Activated CD4-positive, alpha-beta T cell treated with anti-CD3 and anti-CD28 coated beads, Interleukin-2, amount 10 ng/mL, durations not matched to agents 24 days and 14 days (primary cell): ENCODE measurements around the gene DNAJB14. TPM values are rescaled to one million over a fixed set of nuclear protein-coding genes. Genes with fewer than 3 reads are reported as not detected.
A peak's percentile ranks its signal among the peaks of the same experiment; 100 is the strongest.

Experiments used
- DNase-seq: peaks from one replicate; pipeline ENCODE4 v3.0.0; 2022
- H3K27ac Mint-ChIP-seq: one replicate; pipeline ENCODE4 v1.8.0; 2022; ENCODE audit warnings: mild to moderate bottlenecking, mixed read lengths
- H3K27me3 Mint-ChIP-seq: one replicate; pipeline ENCODE4 v1.8.0; 2022; ENCODE audit warnings: mixed read lengths
- H3K36me3 Mint-ChIP-seq: one replicate; pipeline ENCODE4 v1.8.0; 2022; ENCODE audit warnings: low read depth, mild to moderate bottlenecking, mixed read lengths
- H3K4me1 Mint-ChIP-seq: one replicate; pipeline ENCODE4 v1.8.0; 2021; ENCODE audit warnings: mixed read lengths
- H3K4me3 Mint-ChIP-seq: one replicate; pipeline ENCODE4 v1.8.0; 2022; ENCODE audit warnings: mild to moderate bottlenecking, moderate library complexity, mixed read lengths
- H3K9me3 Mint-ChIP-seq: one replicate; pipeline ENCODE4 v1.8.0; 2021; ENCODE audit warnings: mixed read lengths
- intact Hi-C: fragments of 100-400 bp; cut with micrococcal nuclease; formaldehyde crosslinking; loops from one replicate; pipeline ENCODE4 v1.15.1; 2023
- total RNA-seq: library from RNA; stranded (reverse); gene quantifications from 2 replicates; pipeline ENCODE4 v1.2.3, GENCODE V29; 2022

The DNAJB14 gene
- total RNA-seq, 1 donor from 2014 or later, result 49.2 TPM

DNA sequence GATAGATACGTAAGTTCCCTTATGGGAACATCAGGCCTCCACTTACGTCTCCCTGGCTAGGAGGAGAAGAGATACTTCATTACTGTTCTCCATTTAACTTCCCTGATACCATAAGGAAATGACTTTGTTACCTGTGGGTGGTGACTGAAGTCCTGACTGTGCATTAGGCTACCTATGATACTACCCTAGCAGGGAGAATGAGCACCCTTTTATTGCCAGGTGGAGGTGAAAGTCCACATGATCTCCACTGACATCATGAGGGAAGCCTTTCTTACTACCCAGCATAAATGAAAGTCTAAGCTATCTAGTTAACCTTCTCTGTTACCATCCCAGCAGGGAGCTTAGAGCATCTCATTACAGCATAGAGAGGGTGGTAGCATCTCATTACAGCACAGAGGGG, 27.8 kb downstream of the DNAJB14 start:
- intact Hi-C loops, result no loop called here
- Mint-ChIP-seq H3K27me3 (no peaks in the 10 kb centered on the region), H3K4me3 (no peak overlapping the region), H3K36me3 (peaks cover 60% of the 10 kb centered on the region), H3K4me1 (peaks cover 16% of the 10 kb centered on the region), H3K27ac (no peak overlapping the region), H3K9me3 (peaks cover 9% of the 10 kb centered on the region)
- DNase-seq, result no peak

- DNase-seq, result no peak
- intact Hi-C loops, result no loop called here
- H3K36me3 Mint-ChIP-seq, result peaks cover 63% of the 10 kb centered on the region
- H3K4me3 Mint-ChIP-seq, result no peak overlapping the region
- peaks cover 9% of the 10 kb centered on the region for H3K9me3 Mint-ChIP-seq
- no peaks in the 10 kb centered on the region for H3K27me3 Mint-ChIP-seq
- H3K4me1 Mint-ChIP-seq, result peaks cover 16% of the 10 kb centered on the region
- H3K27ac Mint-ChIP-seq, result no peak overlapping the region
Measured at GRCh38 chr4:99917575-99917974, 28.8 kb downstream of the DNAJB14 start.

- no peak overlapping the region for H3K4me3 Mint-ChIP-seq
Measured at GRCh38 chr4:99915449-99915848, 31.0 kb downstream of the DNAJB14 start.

GRCh38 chr4:99894998-99895397, 51.4 kb downstream of the DNAJB14 start:
- Mint-ChIP-seq H3K36me3 (peaks cover 16% of the 10 kb centered on the region), H3K9me3 (no peaks in the 10 kb centered on the region), H3K4me1 (peaks cover 30% of the 10 kb centered on the region), H3K27ac (peak overlapping the region; percentile 81), H3K27me3 (no peaks in the 10 kb centered on the region), H3K4me3 (peak overlapping the region; percentile 94)
- intact Hi-C loops, result loop anchor here (1.0 to 2.0 kb wide), 5 partner anchors 43 to 332 kb away; partner anchors contain the start of gene DAPP1
- no peak for DNase-seq

More at GRCh38 chr4:99915449-99915848, 31.0 kb downstream of the DNAJB14 start:
- intact Hi-C loops, result no loop called here
- DNase-seq, result no peak
- H3K4me1 Mint-ChIP-seq, result peaks cover 9% of the 10 kb centered on the region
- no peaks in the 10 kb centered on the region for H3K27me3 Mint-ChIP-seq
- no peak overlapping the region for H3K27ac Mint-ChIP-seq
- peaks cover 65% of the 10 kb centered on the region for H3K36me3 Mint-ChIP-seq
- H3K9me3 Mint-ChIP-seq, result peaks cover 9% of the 10 kb centered on the region

- peak; percentile 96 for DNase-seq
- intact Hi-C loops, result loop anchor here (1.0 to 2.0 kb wide), 5 partner anchors 42 to 331 kb away; partner anchors contain the start of gene DAPP1
- H3K27ac Mint-ChIP-seq, result peak within 1 kb of the TSS; percentile 94
- H3K36me3 Mint-ChIP-seq, result peaks cover 16% of the 10 kb centered on the region
- H3K4me3 Mint-ChIP-seq, result peak within 1 kb of the TSS; percentile 94
- H3K4me1 Mint-ChIP-seq, result peaks cover 32% of the 10 kb centered on the region
- no peaks in the 10 kb centered on the region for H3K27me3 Mint-ChIP-seq
- no peaks in the 10 kb centered on the region for H3K9me3 Mint-ChIP-seq
Measured at GRCh38 chr4:99894161-99894997, 52.0 kb downstream of the DNAJB14 start, which contains the start of gene LAMTOR3. LAMTOR3 (minus strand) TSS chr4:99894427; CDS start chr4:99893963, 464 bp downstream.

DNA sequence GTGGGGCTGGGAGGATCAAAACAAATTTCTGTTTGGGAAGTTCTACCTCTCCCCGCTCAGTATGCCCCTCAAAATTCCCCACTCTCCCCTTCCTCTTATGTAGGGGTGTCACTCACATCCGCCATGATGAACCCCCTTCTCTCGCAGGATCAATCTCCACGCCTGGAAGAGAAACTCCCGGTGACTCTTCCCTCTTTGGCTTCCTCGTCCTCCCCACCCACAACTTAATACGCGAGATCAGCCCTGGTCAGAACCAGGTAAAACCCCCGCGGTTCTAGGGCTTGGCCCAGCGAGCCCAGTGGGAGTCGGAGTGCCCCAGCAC, 52.6 kb downstream of the DNAJB14 start:
- Mint-ChIP-seq H3K27ac (peak overlapping the region; percentile 94), H3K9me3 (no peaks in the 10 kb centered on the region), H3K4me1 (peaks cover 34% of the 10 kb centered on the region), H3K4me3 (peak overlapping the region; percentile 94), H3K36me3 (peaks cover 17% of the 10 kb centered on the region), H3K27me3 (no peaks in the 10 kb centered on the region)
- intact Hi-C loops, result loop anchor here (1.0 to 2.0 kb wide), 5 partner anchors 41 to 330 kb away; partner anchors contain the start of gene DAPP1
- DNase-seq, result no peak

- peaks cover 15% of the 10 kb centered on the region for H3K36me3 Mint-ChIP-seq
- DNase-seq, result no peak
- intact Hi-C loops, result no loop called here
Measured at GRCh38 chr4:99893029-99893428, 53.4 kb downstream of the DNAJB14 start.

GRCh38 chr4:99891351-99891750, 55.1 kb downstream of the DNAJB14 start:
- peaks cover 16% of the 10 kb centered on the region for H3K36me3 Mint-ChIP-seq
- H3K4me3 Mint-ChIP-seq, result no peak overlapping the region
- no peaks in the 10 kb centered on the region for H3K9me3 Mint-ChIP-seq
- H3K27me3 Mint-ChIP-seq, result no peaks in the 10 kb centered on the region
- intact Hi-C loops, result no loop called here
- peaks cover 34% of the 10 kb centered on the region for H3K4me1 Mint-ChIP-seq
- no peak for DNase-seq
- H3K27ac Mint-ChIP-seq, result no peak overlapping the region

More at GRCh38 chr4:99893029-99893428, 53.4 kb downstream of the DNAJB14 start:
- Mint-ChIP-seq H3K27me3 (no peaks in the 10 kb centered on the region), H3K4me1 (peaks cover 34% of the 10 kb centered on the region), H3K9me3 (no peaks in the 10 kb centered on the region), H3K4me3 (peak overlapping the region; percentile 94), H3K27ac (peak overlapping the region; percentile 94)

DNA sequence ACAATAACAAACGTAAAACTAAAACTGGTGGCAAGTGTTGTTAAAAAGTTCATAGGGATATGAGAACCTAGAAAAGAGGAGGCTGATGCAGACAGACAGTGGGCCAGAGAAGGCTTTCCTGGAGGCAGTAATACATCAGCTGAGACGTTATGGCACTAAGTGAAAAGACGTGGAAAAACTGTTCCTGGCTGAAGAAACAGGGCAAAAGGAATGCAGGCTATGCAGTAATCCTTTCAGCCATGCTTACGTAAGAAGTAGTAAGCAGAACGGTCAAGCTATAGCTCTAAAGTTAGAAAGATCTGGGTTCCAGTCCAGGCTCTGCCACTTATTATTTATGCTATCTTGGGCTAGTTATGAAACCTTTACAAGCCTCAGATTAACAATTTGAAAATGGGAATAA, 58.6 kb downstream of the DNAJB14 start:
- H3K27ac Mint-ChIP-seq, result no peak overlapping the region
- no peaks in the 10 kb centered on the region for H3K9me3 Mint-ChIP-seq
- H3K4me1 Mint-ChIP-seq, result peaks cover 16% of the 10 kb centered on the region
- DNase-seq, result no peak
- H3K4me3 Mint-ChIP-seq, result no peak overlapping the region
- intact Hi-C loops, result loop anchor here (10.0 kb wide), 1 partner anchor 163 kb away; no protein-coding TSS in a partner anchor
- H3K36me3 Mint-ChIP-seq, result peaks cover 13% of the 10 kb centered on the region
- no peaks in the 10 kb centered on the region for H3K27me3 Mint-ChIP-seq

GRCh38 chr4:99886146-99886545, 60.3 kb downstream of the DNAJB14 start:
- Mint-ChIP-seq H3K4me3 (no peak overlapping the region), H3K27me3 (no peaks in the 10 kb centered on the region), H3K36me3 (peaks cover 18% of the 10 kb centered on the region), H3K4me1 (peaks cover 8% of the 10 kb centered on the region), H3K9me3 (no peaks in the 10 kb centered on the region), H3K27ac (no peak overlapping the region)
- intact Hi-C loops, result loop anchor here (10.0 kb wide), 1 partner anchor 161 kb away; no protein-coding TSS in a partner anchor
- DNase-seq, result no peak

DNA sequence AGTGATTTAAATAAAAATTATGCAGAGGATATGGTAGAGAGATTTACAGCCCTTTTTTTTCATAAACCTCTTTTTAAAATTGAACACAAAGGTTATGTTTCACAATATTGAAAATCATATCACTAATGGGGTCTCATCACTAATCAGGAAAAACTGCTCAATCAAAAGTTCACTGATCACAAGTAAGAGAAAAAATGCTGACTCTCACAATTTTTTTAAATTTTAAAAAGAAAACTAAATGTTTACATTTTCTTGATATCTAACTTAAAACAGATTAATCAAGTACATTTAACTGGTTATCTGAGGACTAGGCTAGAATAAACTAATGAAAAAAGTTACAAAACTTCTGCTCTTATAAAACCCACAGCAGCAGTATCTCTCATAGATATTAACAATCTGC, 60.7 kb downstream of the DNAJB14 start:
- peaks cover 4% of the 10 kb centered on the region for H3K4me1 Mint-ChIP-seq
- H3K9me3 Mint-ChIP-seq, result no peaks in the 10 kb centered on the region
- intact Hi-C loops, result loop anchor here (1.0 to 10.0 kb wide), 3 partner anchors 74 to 324 kb away; no protein-coding TSS in a partner anchor
- no peaks in the 10 kb centered on the region for H3K27me3 Mint-ChIP-seq
- H3K36me3 Mint-ChIP-seq, result peaks cover 17% of the 10 kb centered on the region
- H3K27ac Mint-ChIP-seq, result no peak overlapping the region
- no peak overlapping the region for H3K4me3 Mint-ChIP-seq
- no peak for DNase-seq

- DNase-seq, result peak; percentile 83
- Mint-ChIP-seq H3K27me3 (no peaks in the 10 kb centered on the region), H3K36me3 (peaks cover 19% of the 10 kb centered on the region)
Measured at GRCh38 chr4:99885063-99885664, 61.3 kb downstream of the DNAJB14 start.

DNA sequence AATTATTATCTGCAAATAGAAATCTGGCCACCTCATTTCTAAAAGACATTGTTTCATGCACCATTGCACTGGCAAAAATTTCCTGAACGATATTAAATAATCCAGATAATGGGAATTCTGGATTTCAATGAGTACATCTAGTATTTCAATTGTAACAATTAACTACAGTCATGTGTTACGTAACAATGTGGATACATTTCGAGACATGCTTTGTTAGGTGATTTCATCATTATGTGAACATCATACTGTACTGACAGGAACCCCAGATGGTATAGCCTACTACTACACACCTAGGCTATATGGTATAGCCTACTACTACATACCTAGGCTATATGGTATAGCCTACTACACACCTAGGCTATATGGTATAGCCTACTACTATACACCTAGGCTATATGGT, 67.0 kb downstream of the DNAJB14 start:
- H3K27ac Mint-ChIP-seq, result no peak overlapping the region
- H3K4me1 Mint-ChIP-seq, result no peaks in the 10 kb centered on the region
- no peak overlapping the region for H3K4me3 Mint-ChIP-seq
- H3K27me3 Mint-ChIP-seq, result no peaks in the 10 kb centered on the region
- intact Hi-C loops, result no loop called here
- peaks cover 33% of the 10 kb centered on the region for H3K36me3 Mint-ChIP-seq
- DNase-seq, result no peak
- H3K9me3 Mint-ChIP-seq, result no peaks in the 10 kb centered on the region

More at GRCh38 chr4:99885063-99885664, 61.3 kb downstream of the DNAJB14 start:
- no peak overlapping the region for H3K4me3 Mint-ChIP-seq
- H3K4me1 Mint-ChIP-seq, result peaks cover 4% of the 10 kb centered on the region
- H3K9me3 Mint-ChIP-seq, result no peaks in the 10 kb centered on the region
- no peak overlapping the region for H3K27ac Mint-ChIP-seq
- intact Hi-C loops, result loop anchor here (1.0 to 10.0 kb wide), 3 partner anchors 74 to 324 kb away; no protein-coding TSS in a partner anchor

DNA sequence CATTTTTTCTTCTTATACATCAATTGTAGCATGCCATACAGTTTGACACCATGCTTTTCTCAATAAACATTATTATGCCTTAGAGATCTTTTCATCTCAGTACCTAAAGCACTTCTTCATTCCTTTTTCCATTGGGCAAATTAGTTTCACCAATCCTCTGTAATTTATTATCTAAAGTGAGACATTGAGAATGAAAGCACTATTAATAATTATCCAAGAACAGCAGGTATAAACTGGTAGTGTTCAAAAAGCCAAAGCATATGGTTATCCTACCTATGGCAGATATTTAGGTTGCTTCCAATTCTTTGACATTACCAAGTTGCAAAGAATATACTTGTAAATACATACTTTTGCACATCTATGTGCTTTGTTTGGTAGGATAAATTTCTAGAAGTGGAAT, 67.8 kb downstream of the DNAJB14 start:
- H3K4me1 Mint-ChIP-seq, result no peaks in the 10 kb centered on the region
- intact Hi-C loops, result no loop called here
- H3K4me3 Mint-ChIP-seq, result no peak overlapping the region

More for the DNA sequence above, 67.8 kb downstream of the DNAJB14 start:
- no peaks in the 10 kb centered on the region for H3K27me3 Mint-ChIP-seq
- DNase-seq, result no peak
- peaks cover 34% of the 10 kb centered on the region for H3K36me3 Mint-ChIP-seq
- no peaks in the 10 kb centered on the region for H3K9me3 Mint-ChIP-seq
- H3K27ac Mint-ChIP-seq, result no peak overlapping the region
